Urothelium cell line (cell line): ENCODE results near the gene TEX44.
"Not testable (repeated sequence)": the region's sequence is repeated elsewhere in the genome, so short reads cannot be mapped to it uniquely, and the experiment has no call there.

Source experiments
- DNase-seq: peaks from one replicate; pipeline ENCODE4 v3.0.0; 2011; ENCODE audit warnings: low spot score, mixed read lengths
- FAIRE-seq: peaks from 2 replicates; lab custom pipeline; 2011; peaks lifted over from hg19 to GRCh38; lab: Jason Lieb, UNC

TEX44 gene

DNA sequence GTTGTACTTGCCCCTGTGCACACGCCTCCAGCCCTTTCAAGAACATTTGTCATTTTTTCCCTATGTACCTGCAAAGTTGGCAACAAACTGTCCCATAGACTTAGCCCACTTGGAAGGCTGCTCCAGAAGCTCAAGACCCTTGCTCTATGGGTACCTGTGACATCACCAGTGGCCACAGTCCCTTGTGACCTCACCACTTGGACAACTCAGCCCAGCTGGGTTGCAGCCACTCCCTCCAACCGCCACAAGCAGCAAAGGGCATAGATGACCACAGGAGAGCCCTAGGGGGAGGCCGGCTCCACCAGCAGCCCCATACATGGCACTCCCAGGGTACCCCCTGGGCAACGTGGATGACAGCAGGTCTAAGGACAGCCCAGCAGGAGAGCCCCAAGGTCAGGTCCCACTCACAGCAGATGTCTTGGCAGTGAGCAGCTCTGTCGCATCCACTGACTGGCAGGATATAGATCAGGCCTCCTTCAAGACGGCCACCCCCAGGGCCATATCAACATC lies at the start of gene TEX44:
TSS of gene TEX44 (plus strand) at position 229 of the 510 bp plus-strand sequence. CDS start at position 317, 88 bp downstream.
- DNase-seq: no peak
- no peak for FAIRE-seq

DNA sequence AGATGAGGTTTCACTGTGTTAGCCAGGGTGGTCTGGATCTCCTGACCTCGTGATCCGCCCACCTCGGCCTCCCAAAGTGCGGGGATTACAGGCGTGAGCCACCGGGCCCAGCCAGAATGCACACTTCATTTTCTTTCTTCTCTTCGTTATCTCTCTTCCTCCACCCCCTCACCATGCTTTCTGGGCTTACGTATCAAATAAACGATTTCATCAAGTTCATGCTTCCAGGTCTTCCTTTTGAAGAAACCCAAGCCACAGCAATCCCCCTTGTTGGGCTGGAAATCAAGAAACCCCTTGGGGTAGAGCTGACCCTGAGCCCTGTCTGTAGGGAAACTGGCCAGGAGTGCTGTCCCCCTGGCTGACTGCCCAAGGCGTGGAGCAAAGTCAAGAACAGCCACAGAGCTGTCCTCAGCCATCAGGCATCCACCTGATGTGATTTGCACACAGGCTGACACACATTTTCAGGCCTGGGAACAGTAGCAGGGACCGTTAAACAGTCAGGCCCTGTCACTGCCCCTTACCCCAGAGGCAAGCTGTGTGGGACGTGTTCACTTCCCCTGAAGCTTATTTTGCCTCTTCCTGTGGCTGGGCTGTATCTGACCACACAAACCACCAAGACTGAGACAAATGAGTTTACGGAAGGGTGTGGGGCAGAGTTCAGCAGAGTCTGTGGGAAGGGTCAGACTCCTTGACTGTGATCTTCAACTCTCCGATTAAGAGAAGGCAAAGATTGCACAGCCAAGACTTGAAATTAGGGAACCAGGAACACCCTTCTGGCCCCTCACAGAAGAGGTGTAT lies 47.4 kb upstream of the TEX44 start:
- DNase-seq (peak; percentile 25), FAIRE-seq (no peak)

DNA sequence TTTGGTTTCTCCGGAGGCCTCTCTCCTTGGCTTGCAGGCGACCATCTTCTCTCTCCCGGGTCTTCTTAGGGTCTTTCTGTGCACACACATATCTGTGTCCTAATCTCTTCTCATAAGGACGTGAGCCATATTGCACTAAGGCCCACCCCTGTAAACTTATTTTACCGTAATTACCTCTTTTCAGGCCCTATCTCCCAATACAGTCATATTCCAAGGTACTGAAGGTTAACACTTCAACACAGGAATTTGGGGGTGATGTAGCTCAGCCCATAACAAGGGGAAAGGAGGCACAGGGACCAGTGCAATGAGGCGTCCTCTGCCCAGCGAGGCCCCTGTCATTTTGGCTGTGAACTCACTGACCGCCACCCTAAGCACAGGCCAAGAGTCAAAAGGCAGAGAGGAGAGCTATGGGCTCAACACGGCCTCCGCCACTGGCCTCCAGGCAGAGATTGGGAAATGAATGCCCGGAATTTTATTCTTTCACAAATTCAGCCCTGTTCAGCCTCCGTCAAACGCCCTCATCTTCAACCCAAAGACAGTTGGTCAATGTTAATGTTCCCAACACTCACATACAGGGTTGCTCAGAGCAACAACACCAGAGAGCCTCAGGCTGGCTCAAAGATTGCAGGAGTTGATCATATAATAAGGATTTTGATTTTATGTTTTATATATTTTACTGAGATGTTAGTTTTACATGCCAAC lies 46.5 kb upstream of the TEX44 start:
- FAIRE-seq (no peak), DNase-seq (no peak)

DNA sequence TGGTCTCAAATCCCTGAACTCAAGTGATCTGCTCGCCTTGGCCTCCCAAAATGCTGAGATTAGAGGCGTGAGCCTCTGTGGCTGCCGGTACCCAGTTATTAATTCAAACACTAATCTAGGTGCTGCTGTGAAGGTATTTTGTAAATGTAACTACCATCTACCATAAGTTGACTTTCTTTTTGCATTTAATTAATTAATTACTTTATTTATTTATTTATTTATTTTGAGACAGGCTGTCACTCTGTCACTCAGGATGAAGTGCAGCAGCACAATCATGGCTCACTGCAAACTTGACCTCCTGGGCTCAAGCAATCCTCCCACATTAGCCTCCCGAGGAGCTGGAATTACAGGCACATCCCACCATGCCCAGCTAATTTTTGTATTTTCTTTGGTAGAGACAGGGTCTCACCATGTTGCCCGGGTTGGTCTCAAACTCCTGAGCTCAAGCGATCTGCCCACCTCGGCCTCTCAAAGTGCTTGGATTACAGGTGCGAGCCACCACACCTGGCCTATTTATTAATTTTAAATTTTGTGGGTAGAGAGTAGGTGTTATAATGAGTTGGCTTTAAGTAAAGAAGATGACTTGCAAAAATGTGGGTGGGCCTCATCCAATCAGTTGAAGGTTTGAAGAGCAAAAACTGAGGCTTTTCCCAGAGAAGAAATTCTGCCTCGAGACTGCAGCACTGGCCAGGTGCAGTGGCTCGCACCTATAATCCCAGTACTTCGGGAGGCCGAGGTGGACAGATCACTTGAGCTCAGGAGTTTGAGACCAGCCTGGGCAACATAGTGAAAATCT lies 45.2 kb upstream of the TEX44 start:
- DNase-seq (no peak), FAIRE-seq (no peak)

DNA sequence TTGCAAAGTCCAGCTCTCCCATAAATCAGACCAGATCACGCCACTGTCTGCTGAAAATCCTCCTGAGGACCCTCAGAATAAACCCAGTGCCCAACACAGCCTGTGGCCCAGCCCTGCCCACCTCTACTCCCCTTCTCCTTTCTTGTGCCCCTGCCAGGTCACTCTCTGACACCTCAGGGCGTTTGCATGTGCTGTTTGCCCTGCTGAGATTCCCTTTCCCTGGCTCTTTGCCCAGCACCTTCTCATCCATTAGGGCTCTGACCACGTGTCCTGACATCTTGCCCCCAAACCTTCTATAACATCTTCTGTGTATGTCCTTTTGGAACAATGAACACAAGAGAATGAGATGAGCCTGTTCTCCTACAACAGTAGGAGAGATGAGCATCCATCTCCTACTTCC lies 43.9 kb upstream of the TEX44 start:
- FAIRE-seq (no peak), DNase-seq (no peak)

DNA sequence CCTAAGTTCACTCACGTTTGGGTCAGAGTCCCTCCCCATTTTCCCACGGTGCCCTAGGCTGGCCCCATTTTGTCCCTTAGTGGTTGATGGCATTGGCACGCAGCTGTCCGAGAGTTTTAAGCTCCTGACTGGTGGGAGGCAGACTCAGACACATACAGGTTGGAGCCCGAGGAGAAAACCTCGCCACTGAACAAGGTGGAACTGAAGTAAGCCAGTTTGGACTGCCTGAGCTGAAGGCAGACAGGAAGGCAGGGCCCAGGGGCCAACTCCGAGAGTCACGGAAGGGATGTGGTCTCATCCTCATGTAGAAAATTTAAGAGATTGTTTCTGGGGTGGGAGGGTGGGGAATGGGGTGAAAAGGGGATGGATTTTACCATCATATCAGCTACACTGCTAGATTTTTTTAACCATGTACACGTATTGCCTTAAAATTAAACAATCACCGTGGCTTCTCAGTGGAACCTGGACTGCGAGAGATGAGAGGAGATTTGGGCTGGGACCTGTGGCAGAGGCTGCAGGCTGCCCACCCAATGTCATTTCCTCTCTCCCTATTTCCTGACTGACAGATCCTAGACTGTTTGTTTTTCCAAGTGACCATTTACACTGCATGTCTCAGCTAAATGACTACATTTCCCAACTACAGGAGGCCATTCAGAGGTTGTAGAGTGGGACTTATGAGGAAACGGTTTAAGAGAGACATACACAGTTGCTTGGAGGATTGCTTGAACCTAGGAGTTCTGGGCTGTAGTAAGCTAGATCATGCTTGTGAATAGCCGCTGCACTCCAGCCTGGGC lies 43.0 kb upstream of the TEX44 start:
- no peak for DNase-seq
- no peak for FAIRE-seq

DNA sequence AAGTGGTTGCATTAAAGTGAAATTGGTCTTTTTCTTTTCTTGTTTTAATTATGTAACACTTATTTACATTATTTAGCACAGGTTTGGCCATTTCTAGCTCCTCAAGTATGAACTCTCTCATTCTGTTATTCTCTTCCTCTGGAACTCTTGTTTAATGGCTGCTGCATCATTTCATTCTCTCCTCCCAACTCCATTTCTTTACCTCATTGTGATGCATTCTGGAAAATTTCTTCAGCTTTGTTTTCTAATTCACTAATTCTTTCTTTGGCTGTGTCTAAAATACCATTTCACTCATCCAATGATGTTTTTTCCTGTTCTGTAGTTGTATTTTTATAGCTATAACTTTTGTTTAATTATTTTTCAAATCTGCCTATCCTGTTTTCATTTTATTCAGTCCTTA lies 39.9 kb upstream of the TEX44 start:
- FAIRE-seq (no peak), DNase-seq (no peak)

DNA sequence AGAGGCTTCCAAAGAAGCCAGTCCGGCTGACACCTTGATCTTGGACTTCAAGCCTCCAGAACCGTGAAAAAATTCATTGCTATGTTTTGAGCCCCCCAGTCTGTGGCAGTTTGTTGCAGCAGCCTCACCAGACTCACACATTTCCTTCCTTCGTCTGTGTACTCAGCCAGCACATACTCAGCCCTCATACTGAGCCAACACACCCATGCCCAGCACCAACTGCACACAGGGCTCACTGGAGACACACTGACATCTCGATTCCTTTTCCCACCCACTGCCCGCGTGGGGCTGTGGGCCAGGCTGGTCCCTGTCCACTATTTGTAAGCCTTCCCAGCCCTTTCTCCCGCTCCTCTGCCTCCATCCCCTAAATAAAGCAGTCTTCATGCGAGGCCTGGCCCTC lies 38.3 kb upstream of the TEX44 start:
- FAIRE-seq: no peak
- DNase-seq: no peak

DNA sequence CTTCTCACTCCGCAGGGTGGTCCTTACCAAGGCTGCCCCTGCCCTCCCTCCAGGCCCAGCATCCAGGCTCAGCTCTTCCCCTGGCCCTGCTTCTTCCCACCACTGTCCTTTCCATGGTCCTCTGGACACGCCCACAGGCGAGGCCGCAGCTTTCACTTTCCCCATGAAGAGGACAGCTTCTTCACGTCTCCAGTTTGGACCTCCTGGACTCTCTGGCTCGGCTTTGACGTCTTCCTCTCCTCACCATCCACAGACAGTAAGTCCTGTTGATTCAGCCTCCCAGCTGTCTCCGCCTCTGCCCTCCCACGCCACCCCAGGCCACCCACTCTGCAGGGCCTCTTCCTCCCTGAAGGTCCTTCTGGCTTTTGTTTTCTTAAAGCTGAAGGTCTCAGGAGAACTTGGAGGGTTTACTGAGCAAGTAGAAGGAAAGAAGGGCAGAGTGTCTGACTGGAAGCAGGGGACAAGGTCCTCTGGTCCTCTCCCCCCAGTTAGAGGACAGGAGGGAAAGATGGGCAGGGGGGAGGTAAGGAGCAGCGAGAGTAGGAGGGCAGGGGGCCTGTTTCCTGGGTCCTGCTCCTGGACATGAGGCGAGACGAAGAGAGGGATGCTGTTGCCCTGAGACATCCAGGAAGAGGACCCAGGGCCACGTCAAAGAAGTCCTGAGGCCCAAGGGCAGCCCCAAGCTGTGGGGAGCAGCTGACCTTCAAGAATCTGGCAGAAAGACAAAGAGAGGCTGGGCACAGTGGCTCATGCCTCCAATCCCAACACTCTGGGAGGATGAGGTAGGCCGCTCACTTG lies 37.7 kb upstream of the TEX44 start:
- DNase-seq: no peak
- FAIRE-seq: no peak

DNA sequence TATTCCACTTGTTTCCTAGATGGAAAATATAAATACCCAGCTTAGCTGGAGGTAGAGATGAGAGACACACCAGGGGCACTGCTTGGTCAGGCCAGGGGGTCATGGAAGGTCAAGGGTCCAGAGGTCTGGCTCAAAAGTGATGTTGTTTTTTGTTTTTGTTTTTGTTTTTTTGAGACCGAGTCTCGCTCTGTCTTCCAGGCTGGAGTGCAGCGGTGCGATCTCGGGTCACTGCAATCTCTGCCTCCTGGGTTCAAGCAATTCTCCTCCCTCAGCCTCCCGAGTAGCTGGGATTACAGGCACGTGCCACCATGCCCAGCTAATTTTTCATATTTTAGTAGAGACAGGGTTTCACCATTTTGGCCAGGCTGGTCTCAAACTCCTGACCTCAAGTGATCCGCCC lies 36.2 kb upstream of the TEX44 start:
- FAIRE-seq, DNase-seq: not testable (repeated sequence)

DNA sequence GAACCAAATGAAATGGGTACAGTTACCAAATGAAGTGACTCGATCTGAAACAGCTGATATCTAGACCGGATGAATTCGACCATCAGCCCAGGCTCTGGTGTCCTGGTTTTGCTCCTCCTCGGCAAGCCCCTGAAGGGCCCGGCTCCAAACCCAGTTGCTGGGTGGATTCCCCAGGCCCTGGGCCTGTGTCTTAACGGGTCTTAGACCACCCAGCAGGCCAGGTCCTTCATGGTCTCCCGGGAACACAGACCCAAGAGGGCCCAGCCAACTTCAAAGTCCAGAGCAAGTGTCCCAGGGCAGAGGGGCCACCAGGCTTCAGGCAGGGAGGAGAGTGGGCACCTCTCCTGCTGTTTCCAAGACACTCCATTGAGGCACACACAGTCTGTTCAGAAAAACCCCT lies 35.7 kb upstream of the TEX44 start:
- FAIRE-seq (no peak), DNase-seq (no peak)

DNA sequence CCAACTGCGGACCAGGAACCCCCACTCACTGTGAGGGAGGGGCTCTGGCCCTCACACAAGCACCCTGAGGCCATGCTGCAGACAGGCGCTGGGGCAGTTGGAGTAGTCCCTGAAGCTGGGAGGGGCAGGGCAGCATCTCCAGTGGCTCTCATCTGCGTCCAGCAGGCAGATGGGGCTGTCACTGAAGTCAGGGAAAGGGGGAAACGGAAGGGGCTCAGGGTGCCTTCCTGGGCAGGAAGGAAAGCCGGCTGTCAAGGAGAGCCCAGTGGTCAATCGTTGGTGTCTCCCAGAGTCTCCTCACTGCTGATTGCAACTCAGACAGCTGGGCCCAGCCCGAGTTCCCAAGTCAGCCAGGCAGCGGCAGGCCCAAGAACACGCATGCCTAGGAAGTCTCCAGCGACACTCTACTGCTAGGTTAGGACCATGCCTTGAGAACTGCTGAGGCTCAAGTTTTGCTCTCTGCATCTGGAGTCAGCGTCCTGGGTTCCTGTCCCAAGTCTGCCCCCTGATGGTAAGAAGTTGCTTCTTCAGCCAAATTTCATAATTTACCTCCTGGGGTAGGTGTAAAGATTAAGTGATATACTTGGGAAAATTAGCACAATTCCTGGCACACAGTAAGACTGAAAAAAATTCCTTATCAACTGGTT lies 35.0 kb upstream of the TEX44 start:
- FAIRE-seq (no peak), DNase-seq (peak; percentile 59)

DNA sequence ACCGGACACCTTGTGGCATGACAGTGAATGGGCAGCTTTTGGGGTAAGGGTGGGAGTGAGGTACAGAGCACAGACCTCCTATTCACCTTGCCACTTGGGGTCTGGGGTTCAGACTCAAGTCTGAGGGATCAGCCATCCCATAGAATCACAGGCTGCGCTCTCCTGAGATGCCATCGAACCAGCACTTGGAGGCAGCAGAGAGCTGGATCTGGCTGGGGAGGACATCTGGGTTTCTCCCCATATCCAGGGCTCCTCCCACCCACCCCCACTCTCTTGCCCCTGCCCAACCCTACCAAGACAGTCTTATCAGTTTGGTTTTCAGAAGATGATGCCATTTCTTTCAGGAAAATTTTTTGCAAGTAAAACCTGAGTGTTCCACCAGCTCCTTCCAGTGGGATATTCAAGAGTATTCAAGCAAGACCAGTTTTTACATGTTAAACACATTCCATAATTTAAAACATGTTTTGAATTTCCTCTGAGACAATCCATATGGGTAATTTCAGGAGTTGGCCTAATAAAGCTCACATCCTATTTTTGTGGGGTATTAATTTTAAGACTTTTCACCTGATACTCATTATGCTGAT lies 29.2 kb upstream of the TEX44 start:
- FAIRE-seq: no peak
- DNase-seq: peak; percentile 64

DNA sequence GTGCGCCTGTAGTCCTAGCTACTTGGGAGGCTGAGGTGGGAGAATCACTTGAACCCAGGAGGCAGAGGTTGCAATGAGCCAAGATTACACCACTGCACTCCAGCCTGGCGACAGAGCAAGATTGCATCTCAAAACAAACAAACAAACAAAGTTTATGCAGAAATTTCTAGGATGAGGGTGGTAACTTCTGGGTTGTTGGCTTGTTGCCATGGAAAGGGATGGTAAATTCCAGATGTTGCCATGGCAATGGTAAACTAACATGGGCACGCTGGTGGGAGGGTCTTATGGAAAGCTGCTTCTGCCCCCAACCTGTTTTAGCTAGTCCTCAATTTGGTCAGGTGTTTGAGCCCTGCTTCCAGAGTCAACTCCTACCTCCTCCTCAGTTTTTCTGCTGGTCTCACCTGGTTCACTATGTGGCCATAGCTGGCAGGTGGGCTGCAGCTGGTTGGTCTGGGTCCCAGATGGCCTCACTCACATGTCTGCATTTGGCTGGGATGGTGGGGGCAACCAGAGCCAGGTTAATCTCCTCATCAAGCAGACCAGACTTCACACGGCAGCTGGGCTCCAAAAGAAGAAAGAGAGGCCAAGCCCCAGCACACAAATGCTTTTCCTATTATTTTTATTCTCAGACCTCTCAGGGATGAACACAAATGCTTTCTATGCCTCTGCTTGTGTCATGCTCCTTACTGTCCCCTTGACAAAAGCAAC lies 26.6 kb upstream of the TEX44 start:
- no peak for FAIRE-seq

DNA sequence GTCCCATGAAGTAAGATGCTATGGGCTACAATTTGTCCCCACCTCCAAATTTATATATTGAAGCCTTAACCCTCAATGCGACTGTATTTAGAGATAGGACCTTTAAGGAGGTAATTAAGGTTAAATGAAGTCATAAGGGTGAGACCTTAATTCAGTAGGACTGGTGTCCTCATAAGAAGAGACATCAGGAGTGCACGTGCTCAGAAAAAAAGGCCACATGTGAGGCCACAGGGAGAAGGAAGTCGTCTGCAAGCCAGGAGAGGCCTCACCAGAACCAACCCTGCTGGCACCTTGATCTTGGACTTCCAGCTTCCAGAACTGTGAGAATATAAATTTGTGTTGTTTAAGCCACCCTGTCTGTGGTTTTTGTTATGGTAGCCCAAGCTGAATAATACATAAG lies 25.5 kb upstream of the TEX44 start:
- no peak for FAIRE-seq

More for the DNA sequence above, 26.6 kb upstream of the TEX44 start:
- DNase-seq: no peak

DNA sequence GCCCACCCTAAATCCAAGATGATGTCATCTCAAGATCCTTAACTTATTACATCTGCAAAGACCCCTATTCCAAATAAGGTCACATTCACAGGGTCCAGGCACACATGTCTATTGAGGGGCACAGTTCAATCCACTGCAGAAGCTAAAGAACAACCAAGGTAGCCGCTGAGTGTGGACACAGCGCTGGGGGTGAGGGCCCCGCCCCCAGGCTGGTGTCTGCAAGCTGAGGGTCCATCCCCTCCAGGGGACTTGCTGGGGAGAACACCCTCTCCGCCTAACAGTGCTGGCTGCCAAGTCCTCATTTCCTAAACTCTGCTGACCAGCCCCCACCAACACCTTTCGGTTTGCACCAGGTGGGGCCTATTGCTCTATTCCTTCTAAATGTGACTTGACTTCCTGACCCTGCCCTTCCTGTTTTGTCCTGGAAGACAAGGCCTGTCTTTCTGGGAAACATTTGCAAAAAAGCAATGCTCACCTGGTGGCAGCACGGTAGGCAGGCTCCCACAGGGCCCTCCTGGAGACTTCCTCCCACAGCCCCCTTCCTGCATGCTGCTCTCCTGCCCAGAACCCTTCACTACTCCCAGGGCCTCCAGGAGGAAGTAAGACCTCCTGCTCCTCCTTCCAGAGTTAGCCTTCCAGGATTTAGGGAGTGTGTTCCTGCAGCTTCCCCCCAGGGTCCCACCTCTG lies 24.4 kb upstream of the TEX44 start:
- DNase-seq (no peak), FAIRE-seq (no peak)

More for the DNA sequence above, 25.5 kb upstream of the TEX44 start:
- no peak for DNase-seq

DNA sequence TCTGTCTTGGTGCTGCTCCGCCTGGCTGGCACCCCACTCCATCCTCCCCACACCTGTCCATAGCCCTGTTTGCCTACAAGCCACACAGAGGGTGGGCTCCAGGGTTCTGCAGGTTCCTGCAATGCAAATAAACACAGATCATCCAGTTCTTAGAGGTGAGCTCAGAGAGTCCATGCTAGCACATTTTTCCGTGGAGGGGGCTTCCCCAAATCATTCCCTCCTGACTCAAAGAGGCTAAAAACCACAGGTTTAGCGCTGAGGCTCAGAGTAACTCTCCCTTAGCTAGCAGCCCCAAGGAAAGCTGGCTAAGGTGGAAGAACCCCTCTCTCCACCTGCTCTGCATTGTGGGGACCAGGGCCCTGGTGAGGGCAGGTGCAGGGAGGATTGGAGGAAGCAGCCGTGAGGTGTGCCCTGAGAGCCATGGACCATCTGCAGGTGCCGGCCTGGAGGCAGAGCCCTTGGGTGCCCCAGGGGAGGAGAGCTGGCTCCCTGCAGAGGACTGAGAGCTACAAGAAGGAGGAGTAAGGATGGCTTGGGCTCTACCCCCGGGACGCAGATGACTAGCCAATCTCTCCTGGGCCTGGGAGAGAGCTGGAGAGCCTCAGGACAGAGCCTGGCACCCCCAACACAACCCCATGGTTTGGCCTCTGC lies 23.8 kb upstream of the TEX44 start:
- FAIRE-seq (no peak), DNase-seq (no peak)
